Neuron (in vitro differentiated cells): Measurements from ENCODE around the gene NR5A2.

Source experiments
- H2AFZ ChIP-seq: one replicate; pipeline ENCODE4 v1.6.1; 2013; ENCODE audit warnings: low read depth, mild to moderate bottlenecking, inconsistent platforms, low read length, moderate library complexity
- H3K27me3 ChIP-seq: one replicate; pipeline ENCODE4 v1.6.1; 2013; ENCODE audit warnings: low read length; ENCODE audit not compliant: insufficient read depth
- H3K36me3 ChIP-seq: one replicate; pipeline ENCODE4 v1.6.1; 2013; ENCODE audit warnings: low read length; ENCODE audit not compliant: insufficient read depth
- H3K4me1 ChIP-seq: one replicate; pipeline ENCODE4 v1.6.1; 2013; ENCODE audit warnings: low read length; ENCODE audit not compliant: insufficient read depth
- H3K4me3 ChIP-seq: 2 replicates; pipeline ENCODE4 v1.5.1; 2013; ENCODE audit warnings: mild to moderate bottlenecking, low read length, moderate library complexity
- H3K9me3 ChIP-seq: one replicate; pipeline ENCODE4 v1.6.1; 2013; ENCODE audit warnings: low read length

NR5A2 gene

DNA sequence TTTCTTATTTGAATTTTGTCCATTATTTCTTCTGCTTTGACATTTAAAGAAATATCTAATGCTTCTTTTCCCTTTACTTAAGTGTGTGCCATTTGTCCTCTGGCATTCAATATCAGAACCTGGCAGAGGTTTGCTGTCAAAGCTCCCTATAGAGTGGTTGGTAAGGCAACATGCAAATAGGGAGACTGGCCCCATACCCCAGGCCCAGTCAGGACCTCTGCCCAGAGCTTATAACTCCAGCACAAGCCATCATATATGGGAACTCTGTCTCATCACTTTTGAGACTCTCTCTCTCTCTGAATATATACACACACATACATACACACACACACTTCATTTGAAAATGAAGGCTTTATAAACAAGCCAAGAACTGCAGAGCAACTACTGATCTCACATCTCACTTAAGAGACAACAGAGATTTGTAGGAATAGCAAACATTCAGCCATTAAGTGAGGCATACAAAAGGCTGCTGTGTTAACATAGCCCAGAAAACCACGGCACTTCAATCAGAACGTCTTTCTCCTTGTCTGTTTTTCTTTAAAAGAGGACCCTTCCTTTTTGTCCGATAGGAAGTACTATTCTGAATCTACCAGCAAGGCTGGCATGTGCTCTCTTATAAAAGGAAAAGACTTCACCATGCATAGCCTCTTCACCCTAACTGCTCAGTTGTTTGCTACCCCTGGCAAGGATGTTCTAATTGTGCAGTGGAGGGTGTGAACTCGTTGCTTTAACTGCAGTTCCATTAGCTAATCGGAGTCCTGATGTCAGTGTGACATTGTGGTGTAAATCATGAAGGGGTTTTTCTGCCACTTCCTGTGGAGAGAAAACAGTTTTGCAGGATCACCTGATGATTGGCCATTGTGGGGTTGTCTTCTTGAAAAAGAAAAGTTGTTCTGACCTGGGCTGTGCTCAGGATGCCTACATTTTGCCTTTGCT lies 101.7 kb downstream of the NR5A2 start:
- Histone ChIP-seq H3K9me3 (no peaks in the 10 kb centered on the region), H3K27me3 (no peaks in the 10 kb centered on the region), H3K4me3 (no peak overlapping the region), H3K4me1 (peaks cover 5% of the 10 kb centered on the region), H2AFZ (no peak overlapping the region), H3K36me3 (no peaks in the 10 kb centered on the region)

DNA sequence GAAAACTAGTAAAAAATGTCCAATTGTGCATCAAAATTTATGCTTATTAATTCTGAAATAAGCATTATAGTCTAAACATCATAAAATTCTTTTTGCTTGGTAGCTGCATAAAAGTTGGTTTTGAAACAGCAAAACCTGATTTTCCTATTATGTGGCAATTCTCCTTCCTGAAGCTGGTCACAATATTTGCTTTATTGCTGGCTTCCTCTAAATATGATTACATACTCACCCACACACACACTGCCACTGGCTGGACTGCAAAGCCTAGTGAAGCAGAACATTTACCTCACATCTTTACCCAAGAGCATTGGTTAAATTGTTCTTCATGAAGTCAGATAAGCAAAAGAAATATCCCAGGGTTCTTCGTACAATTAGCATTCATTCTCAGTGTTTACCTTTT lies 103.0 kb downstream of the NR5A2 start:
- H3K4me1 ChIP-seq = peaks cover 5% of the 10 kb centered on the region
- no peak overlapping the region for H2AFZ ChIP-seq
- no peaks in the 10 kb centered on the region for H3K27me3 ChIP-seq
- no peak overlapping the region for H3K4me3 ChIP-seq
- no peaks in the 10 kb centered on the region for H3K36me3 ChIP-seq
- H3K9me3 ChIP-seq = no peaks in the 10 kb centered on the region

DNA sequence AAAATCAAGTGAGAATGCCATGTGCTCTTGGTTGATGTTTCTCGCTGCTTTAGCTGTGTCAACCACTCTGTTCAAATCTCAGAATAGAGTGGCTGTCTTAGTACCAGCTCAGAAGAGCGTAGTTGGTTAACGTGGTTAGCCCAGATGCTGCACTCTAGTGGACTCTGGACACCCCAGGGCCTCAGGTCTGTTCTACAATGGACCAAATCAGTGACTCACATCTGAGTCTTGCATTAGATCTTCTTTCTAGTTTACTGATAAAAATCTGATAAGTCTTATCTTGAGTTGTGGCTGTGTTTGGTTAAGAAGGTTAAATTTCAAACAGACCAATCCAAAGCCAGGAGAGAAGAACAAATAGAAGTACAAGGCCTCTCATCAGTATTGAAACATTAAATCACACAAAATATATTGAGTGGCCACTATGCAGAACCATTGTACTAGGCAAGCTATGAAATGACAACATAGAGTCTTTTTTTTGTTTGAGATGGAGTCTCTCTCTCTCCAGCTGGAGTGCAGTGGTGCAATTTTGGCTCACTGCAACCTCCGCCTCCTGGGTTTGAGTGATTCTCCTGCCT lies 104.1 kb downstream of the NR5A2 start:
- no peaks in the 10 kb centered on the region for H3K27me3 ChIP-seq
- no peaks in the 10 kb centered on the region for H3K36me3 ChIP-seq
- H2AFZ ChIP-seq = no peak overlapping the region
- no peak overlapping the region for H3K4me3 ChIP-seq
- no peaks in the 10 kb centered on the region for H3K9me3 ChIP-seq
- H3K4me1 ChIP-seq = peaks cover 5% of the 10 kb centered on the region

DNA sequence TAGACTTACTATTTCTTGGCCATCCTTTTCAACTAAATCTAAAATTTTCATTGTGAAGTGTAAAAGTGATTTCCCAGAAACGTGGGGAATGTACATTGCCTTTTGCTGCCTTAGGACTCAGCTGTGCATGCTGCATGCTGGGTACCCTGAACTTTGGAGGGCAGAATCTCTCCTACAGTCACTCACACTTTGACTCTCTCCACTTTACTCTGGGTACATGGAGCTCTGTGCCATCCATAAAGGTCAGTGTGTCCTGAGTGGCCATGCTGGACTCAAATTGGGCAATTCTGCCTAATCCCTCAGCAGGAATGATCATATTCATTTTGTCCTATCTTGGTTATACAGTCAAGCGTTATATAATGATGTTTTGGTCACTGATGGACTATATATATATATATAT lies 105.6 kb downstream of the NR5A2 start:
- H3K27me3 ChIP-seq = no peaks in the 10 kb centered on the region
- peaks cover 5% of the 10 kb centered on the region for H3K4me1 ChIP-seq
- no peaks in the 10 kb centered on the region for H3K9me3 ChIP-seq
- no peak overlapping the region for H2AFZ ChIP-seq
- H3K4me3 ChIP-seq = no peak overlapping the region
- H3K36me3 ChIP-seq = no peaks in the 10 kb centered on the region

DNA sequence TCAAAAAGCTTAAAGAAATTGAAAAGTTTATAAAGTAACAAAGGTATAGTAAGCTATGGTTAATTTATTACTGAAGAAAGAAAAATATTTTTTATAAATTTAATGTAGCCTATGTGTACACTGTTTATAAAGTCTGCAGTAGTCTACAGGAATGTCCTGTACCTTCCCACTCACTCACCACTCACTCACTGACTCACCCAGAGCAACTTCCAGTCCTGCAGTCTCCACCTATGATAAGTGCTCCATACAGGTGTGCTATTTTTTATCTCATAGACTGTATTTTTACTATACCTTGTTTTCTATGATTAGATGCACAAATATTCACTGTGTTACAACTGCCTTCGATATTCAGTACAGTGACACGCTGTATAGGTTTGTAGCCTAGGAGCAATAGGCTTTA lies 106.6 kb downstream of the NR5A2 start:
- no peaks in the 10 kb centered on the region for H3K27me3 ChIP-seq
- H3K4me3 ChIP-seq = no peak overlapping the region
- H2AFZ ChIP-seq = no peak overlapping the region
- no peaks in the 10 kb centered on the region for H3K9me3 ChIP-seq
- peaks cover 5% of the 10 kb centered on the region for H3K4me1 ChIP-seq
- H3K36me3 ChIP-seq = no peaks in the 10 kb centered on the region

DNA sequence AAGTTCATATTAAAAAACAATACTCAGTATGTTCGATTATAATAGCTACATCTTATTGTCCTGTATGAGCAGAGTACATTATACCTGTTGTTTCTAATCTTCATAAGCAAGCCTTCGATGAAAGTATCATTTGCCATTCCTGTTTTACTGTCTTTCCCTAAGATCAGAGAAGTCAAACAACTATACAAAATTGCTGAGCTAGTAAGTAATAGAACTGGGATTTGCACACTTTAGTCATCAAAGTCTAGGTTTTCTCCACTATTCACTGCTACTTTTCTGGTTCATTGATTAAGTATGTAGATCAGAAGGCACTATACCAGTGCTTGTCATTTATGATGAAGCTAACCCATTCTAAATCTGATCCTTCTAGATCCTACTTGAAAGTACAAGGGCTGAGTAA lies 108.9 kb downstream of the NR5A2 start:
- Histone ChIP-seq H2AFZ (no peak overlapping the region), H3K4me1 (no peaks in the 10 kb centered on the region), H3K36me3 (no peaks in the 10 kb centered on the region), H3K9me3 (no peaks in the 10 kb centered on the region), H3K4me3 (no peak overlapping the region), H3K27me3 (no peaks in the 10 kb centered on the region)

DNA sequence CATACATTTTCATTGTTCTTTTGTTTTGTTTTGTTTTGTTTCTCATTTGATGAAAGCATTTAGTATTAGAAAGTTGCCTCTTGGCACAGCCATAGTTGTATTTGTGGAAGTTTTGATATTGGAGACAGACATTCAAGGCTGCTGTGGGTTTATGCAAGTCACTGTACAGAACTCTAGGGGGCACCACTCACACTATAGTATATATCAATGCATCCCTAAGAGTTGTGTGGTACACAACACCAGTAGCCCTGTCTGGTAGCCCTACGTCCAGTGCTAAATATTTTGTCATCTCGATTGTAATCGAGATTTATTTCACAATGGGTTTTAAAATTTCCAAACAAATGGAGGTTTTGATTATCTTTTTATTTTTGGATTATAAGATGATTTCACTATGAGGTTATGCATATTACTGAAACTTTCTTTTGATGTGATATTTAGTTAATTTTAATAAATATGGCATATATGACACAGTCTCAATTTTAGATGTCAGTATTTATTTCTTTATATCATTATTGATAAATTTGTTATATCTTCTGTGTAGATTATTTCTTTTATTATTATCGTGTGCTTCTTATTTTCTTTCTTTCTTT lies 112.2 kb downstream of the NR5A2 start:
- Histone ChIP-seq H2AFZ (no peak overlapping the region), H3K27me3 (no peaks in the 10 kb centered on the region), H3K4me3 (no peak overlapping the region), H3K4me1 (no peaks in the 10 kb centered on the region), H3K36me3 (no peaks in the 10 kb centered on the region), H3K9me3 (no peaks in the 10 kb centered on the region)

DNA sequence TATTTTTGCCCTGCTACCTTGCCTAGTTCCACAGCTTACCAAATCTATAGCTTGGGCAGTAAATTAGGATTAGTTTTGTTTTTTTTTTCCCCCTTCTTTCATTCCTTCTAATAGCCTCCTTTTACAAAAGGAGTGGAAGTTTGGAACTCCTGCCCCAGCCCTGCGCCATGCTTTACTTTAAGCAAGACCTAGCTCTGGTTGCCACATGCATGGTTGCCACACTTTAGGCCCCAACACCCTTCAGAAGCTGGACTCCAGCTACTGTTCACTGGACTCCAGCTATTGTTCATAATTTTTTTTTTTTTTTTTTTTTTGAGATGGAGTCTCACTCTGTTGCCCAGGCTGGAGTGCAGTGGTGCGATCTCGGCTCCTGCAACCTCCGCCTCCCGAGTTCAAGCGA lies 115.8 kb downstream of the NR5A2 start:
- Histone ChIP-seq H3K36me3 (no peaks in the 10 kb centered on the region), H3K27me3 (no peaks in the 10 kb centered on the region), H3K4me1 (peaks cover 5% of the 10 kb centered on the region), H2AFZ (no peak overlapping the region), H3K9me3 (no peaks in the 10 kb centered on the region), H3K4me3 (no peak overlapping the region)

DNA sequence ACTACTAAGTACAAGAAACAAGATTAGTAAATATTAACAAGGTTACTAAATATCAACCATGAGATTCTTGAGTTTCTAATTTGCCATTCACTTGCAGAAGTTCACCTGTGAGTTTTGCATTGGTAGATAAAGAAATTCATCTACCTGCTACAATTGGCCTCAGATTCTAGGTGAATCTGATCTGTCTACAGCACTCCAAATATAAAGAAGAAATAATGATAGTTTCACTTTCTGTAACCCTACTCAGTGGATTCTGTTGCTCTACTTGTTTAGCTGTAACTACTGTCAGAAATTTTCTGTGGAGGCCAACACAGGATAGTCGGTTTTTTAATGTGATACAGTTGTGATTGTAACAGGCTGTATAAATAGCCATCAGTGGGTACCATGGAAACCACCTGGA lies 118.6 kb downstream of the NR5A2 start:
- Histone ChIP-seq H3K27me3 (no peaks in the 10 kb centered on the region), H3K4me1 (peaks cover 5% of the 10 kb centered on the region), H3K4me3 (no peak overlapping the region), H3K9me3 (no peaks in the 10 kb centered on the region), H2AFZ (no peak overlapping the region), H3K36me3 (no peaks in the 10 kb centered on the region)

DNA sequence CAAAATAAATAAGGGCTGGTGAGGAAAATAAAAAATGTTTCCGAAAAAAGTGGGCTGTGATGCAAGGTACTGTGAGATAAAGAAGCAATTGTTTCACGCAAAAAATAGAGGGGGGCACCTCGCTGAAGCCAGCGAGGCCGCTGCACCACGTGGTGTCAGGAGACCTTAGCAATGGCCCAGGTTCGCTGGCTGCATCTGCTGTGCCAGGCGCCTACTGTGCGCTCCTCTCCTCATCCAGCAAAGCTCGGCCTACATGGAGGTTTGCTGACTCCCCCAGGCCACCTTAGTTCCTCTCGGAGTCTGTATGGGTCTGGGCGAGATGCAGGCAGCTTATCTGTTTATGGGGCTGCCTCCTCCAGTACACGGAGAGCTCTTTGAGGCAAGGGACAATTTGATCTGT lies 119.6 kb downstream of the NR5A2 start:
- H3K9me3 ChIP-seq = no peaks in the 10 kb centered on the region
- H3K4me1 ChIP-seq = peaks cover 5% of the 10 kb centered on the region
- H3K4me3 ChIP-seq = no peak overlapping the region
- no peaks in the 10 kb centered on the region for H3K27me3 ChIP-seq
- H3K36me3 ChIP-seq = no peaks in the 10 kb centered on the region
- H2AFZ ChIP-seq = no peak overlapping the region

DNA sequence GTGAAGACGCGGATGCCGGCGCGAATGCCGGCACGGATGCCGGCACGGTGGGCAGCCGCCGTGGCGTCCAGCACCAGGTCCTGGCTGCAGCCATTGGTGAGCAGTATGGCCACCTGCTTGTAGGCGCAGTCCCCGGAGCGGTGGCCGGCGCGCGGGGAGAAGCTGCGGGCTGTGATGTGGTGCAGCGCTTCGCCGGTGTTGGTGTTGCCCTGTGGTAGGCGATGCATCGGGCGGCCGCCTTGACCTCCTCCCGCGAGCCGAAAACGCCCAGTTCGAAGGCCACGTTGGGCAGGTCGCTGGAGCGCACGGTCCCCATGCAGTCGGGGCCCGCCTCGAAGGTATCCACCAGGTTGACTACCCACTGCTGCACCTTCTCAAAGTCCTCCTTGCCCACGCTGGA lies 120.2 kb downstream of the NR5A2 start:
- peaks cover 5% of the 10 kb centered on the region for H3K4me1 ChIP-seq
- no peak overlapping the region for H2AFZ ChIP-seq
- H3K36me3 ChIP-seq = no peaks in the 10 kb centered on the region
- H3K27me3 ChIP-seq = no peaks in the 10 kb centered on the region
- no peak overlapping the region for H3K4me3 ChIP-seq
- H3K9me3 ChIP-seq = no peaks in the 10 kb centered on the region

DNA sequence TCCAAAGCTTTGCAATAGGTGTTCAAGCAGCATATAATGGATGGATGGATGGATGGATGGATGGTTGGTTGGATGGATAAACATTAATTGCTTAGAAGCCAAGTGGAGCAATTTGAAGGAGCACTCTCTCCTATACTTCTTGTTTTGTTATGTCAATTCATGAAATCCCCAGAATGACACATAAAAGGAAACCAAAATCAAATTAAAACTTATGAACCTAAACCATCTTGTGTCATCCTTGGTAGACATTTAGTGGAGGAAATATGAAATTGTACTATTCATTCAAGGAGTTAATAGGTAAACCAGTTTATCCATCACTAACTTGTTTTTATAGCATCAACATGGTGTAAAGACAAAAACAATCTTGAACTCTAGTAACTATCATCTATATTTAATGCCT lies 122.5 kb downstream of the NR5A2 start:
- H3K36me3 ChIP-seq = no peaks in the 10 kb centered on the region
- no peak overlapping the region for H2AFZ ChIP-seq
- H3K27me3 ChIP-seq = no peaks in the 10 kb centered on the region
- no peaks in the 10 kb centered on the region for H3K9me3 ChIP-seq
- no peak overlapping the region for H3K4me3 ChIP-seq
- H3K4me1 ChIP-seq = peaks cover 5% of the 10 kb centered on the region

DNA sequence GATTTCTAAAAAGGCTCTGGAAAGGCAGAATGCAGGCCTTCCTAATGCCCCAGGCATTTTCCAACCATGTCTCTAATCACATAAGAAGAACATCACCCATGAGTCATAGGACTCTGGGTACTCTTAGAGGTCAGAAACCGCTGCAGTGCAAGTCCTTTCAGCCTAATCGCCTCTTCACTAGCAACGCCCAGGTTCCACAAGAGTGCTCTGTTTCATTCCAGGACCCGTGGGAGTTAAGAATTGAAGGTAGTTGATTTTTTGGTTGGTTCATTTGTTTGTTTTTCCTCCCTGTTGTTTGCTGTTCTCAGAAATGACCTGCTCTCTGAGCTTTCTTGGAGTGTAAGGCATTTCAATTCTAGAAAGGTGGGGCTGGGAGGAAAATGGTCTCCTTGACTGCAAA lies 123.2 kb downstream of the NR5A2 start:
- Histone ChIP-seq H2AFZ (no peak overlapping the region), H3K27me3 (no peaks in the 10 kb centered on the region), H3K4me1 (peaks cover 5% of the 10 kb centered on the region), H3K9me3 (no peaks in the 10 kb centered on the region), H3K36me3 (no peaks in the 10 kb centered on the region), H3K4me3 (no peak overlapping the region)
